Measurements from ENCODE around the gene GLIS2.

The GLIS2 gene

GRCh38 chr16:4380119-4381063 is 64.5 kb downstream of the GLIS2 start:
- no peak overlapping the region for H3K4me3 ChIP-seq (ENCODE audit: low read length)
- H3K4me1 ChIP-seq (ENCODE audit: insufficient read depth, low read length) = no peaks in the 10 kb centered on the region
- H3K9me3 ChIP-seq (ENCODE audit: low read length) = no peaks in the 10 kb centered on the region
- no peaks in the 10 kb centered on the region for H3K27me3 ChIP-seq (ENCODE audit: insufficient read depth, low read length)
- H2AFZ ChIP-seq (ENCODE audit: low read depth, low read length) = no peak overlapping the region
- no peaks in the 10 kb centered on the region for H3K36me3 ChIP-seq (ENCODE audit: insufficient read depth, low read length)

GRCh38 chr16:4381072-4381934 is 65.4 kb downstream of the GLIS2 start:
- no peak overlapping the region for H2AFZ ChIP-seq (ENCODE audit: low read depth, low read length)
- H3K36me3 ChIP-seq (ENCODE audit: insufficient read depth, low read length) = no peaks in the 10 kb centered on the region
- no peak overlapping the region for H3K4me3 ChIP-seq (ENCODE audit: low read length)
- no peaks in the 10 kb centered on the region for H3K4me1 ChIP-seq (ENCODE audit: insufficient read depth, low read length)
- no peaks in the 10 kb centered on the region for H3K9me3 ChIP-seq (ENCODE audit: low read length)
- H3K27me3 ChIP-seq (ENCODE audit: insufficient read depth, low read length) = no peaks in the 10 kb centered on the region

- Histone ChIP-seq H2AFZ (ENCODE audit: low read depth, low read length) (no peak overlapping the region), H3K36me3 (ENCODE audit: insufficient read depth, low read length) (no peaks in the 10 kb centered on the region), H3K4me3 (ENCODE audit: low read length) (no peak overlapping the region), H3K4me1 (ENCODE audit: insufficient read depth, low read length) (no peaks in the 10 kb centered on the region), H3K9me3 (ENCODE audit: low read length) (no peaks in the 10 kb centered on the region), H3K27me3 (ENCODE audit: insufficient read depth, low read length) (no peaks in the 10 kb centered on the region)
Measured at GRCh38 chr16:4381935-4382794, 66.3 kb downstream of the GLIS2 start.

GRCh38 chr16:4382795-4383357 is 67.0 kb downstream of the GLIS2 start:
- Histone ChIP-seq H3K4me1 (ENCODE audit: insufficient read depth, low read length) (peaks cover 1% of the 10 kb centered on the region), H2AFZ (ENCODE audit: low read depth, low read length) (no peak overlapping the region), H3K4me3 (ENCODE audit: low read length) (no peak overlapping the region), H3K36me3 (ENCODE audit: insufficient read depth, low read length) (no peaks in the 10 kb centered on the region), H3K9me3 (ENCODE audit: low read length) (no peaks in the 10 kb centered on the region), H3K27me3 (ENCODE audit: insufficient read depth, low read length) (no peaks in the 10 kb centered on the region)

- Histone ChIP-seq H2AFZ (ENCODE audit: low read depth, low read length) (no peak overlapping the region), H3K27me3 (ENCODE audit: insufficient read depth, low read length) (no peaks in the 10 kb centered on the region), H3K36me3 (ENCODE audit: insufficient read depth, low read length) (no peaks in the 10 kb centered on the region), H3K4me3 (ENCODE audit: low read length) (no peak overlapping the region), H3K4me1 (ENCODE audit: insufficient read depth, low read length) (peaks cover 11% of the 10 kb centered on the region), H3K9me3 (ENCODE audit: low read length) (no peaks in the 10 kb centered on the region)
Measured at GRCh38 chr16:4383591-4384444, 68.0 kb downstream of the GLIS2 start.

- Histone ChIP-seq H2AFZ (ENCODE audit: low read depth, low read length) (no peak overlapping the region), H3K4me3 (ENCODE audit: low read length) (no peak overlapping the region), H3K4me1 (ENCODE audit: insufficient read depth, low read length) (peaks cover 18% of the 10 kb centered on the region), H3K9me3 (ENCODE audit: low read length) (no peaks in the 10 kb centered on the region), H3K36me3 (ENCODE audit: insufficient read depth, low read length) (no peaks in the 10 kb centered on the region), H3K27me3 (ENCODE audit: insufficient read depth, low read length) (no peaks in the 10 kb centered on the region)
Measured at GRCh38 chr16:4384509-4384942, 68.7 kb downstream of the GLIS2 start.

- Histone ChIP-seq H3K4me1 (ENCODE audit: insufficient read depth, low read length) (peaks cover 25% of the 10 kb centered on the region), H3K9me3 (ENCODE audit: low read length) (no peaks in the 10 kb centered on the region), H3K36me3 (ENCODE audit: insufficient read depth, low read length) (no peaks in the 10 kb centered on the region), H2AFZ (ENCODE audit: low read depth, low read length) (no peak overlapping the region), H3K4me3 (ENCODE audit: low read length) (no peak overlapping the region), H3K27me3 (ENCODE audit: insufficient read depth, low read length) (no peaks in the 10 kb centered on the region)
Measured at GRCh38 chr16:4385066-4385788, 69.4 kb downstream of the GLIS2 start.

- no peaks in the 10 kb centered on the region for H3K9me3 ChIP-seq (ENCODE audit: low read length)
- H3K4me1 ChIP-seq (ENCODE audit: insufficient read depth, low read length) = peaks cover 28% of the 10 kb centered on the region
Measured at GRCh38 chr16:4385789-4386450, 70.1 kb downstream of the GLIS2 start.

GRCh38 chr16:4386451-4386805 is 70.6 kb downstream of the GLIS2 start:
- H3K27me3 ChIP-seq (ENCODE audit: insufficient read depth, low read length) = no peaks in the 10 kb centered on the region
- no peaks in the 10 kb centered on the region for H3K9me3 ChIP-seq (ENCODE audit: low read length)

More at GRCh38 chr16:4385789-4386450, 70.1 kb downstream of the GLIS2 start:
- H3K4me3 ChIP-seq (ENCODE audit: low read length) = no peak overlapping the region
- H2AFZ ChIP-seq (ENCODE audit: low read depth, low read length) = no peak overlapping the region
- H3K27me3 ChIP-seq (ENCODE audit: insufficient read depth, low read length) = no peaks in the 10 kb centered on the region
- H3K36me3 ChIP-seq (ENCODE audit: insufficient read depth, low read length) = no peaks in the 10 kb centered on the region

GRCh38 chr16:4386951-4387565 is 71.2 kb downstream of the GLIS2 start:
- Histone ChIP-seq H2AFZ (ENCODE audit: low read depth, low read length) (no peak overlapping the region), H3K4me3 (ENCODE audit: low read length) (no peak overlapping the region), H3K27me3 (ENCODE audit: insufficient read depth, low read length) (no peaks in the 10 kb centered on the region), H3K9me3 (ENCODE audit: low read length) (no peaks in the 10 kb centered on the region), H3K4me1 (ENCODE audit: insufficient read depth, low read length) (peaks cover 34% of the 10 kb centered on the region), H3K36me3 (ENCODE audit: insufficient read depth, low read length) (no peaks in the 10 kb centered on the region)

More at GRCh38 chr16:4386451-4386805, 70.6 kb downstream of the GLIS2 start:
- no peak overlapping the region for H2AFZ ChIP-seq (ENCODE audit: low read depth, low read length)
- H3K4me1 ChIP-seq (ENCODE audit: insufficient read depth, low read length) = peaks cover 28% of the 10 kb centered on the region
- H3K36me3 ChIP-seq (ENCODE audit: insufficient read depth, low read length) = no peaks in the 10 kb centered on the region
- H3K4me3 ChIP-seq (ENCODE audit: low read length) = no peak overlapping the region
